Islet precursor cell (in vitro differentiated cells): ENCODE measurements around the gene PTPN22.

Experiments used
- DNase-seq: peaks from one replicate; pipeline ENCODE4 v3.0.0-alpha.2; 2018

PTPN22 gene

GRCh38 chr1:113793878-113794834, 77.4 kb downstream of the PTPN22 start:
- no peak for DNase-seq

GRCh38 chr1:113792986-113793385, 78.5 kb downstream of the PTPN22 start:
- DNase-seq, result no peak

- DNase-seq, result no peak
These were observed 79.0 kb downstream of the PTPN22 start for GRCh38 chr1:113792471-113792870.

GRCh38 chr1:113788802-113789201, 82.7 kb downstream of the PTPN22 start:
- no peak for DNase-seq

- no peak for DNase-seq
These were observed 83.8 kb downstream of the PTPN22 start for GRCh38 chr1:113787663-113788062.

GRCh38 chr1:113786069-113786468, 85.4 kb downstream of the PTPN22 start:
- DNase-seq, result no peak

GRCh38 chr1:113784104-113784779, 87.3 kb downstream of the PTPN22 start:
- DNase-seq, result no peak

GRCh38 chr1:113783254-113784103, 88.0 kb downstream of the PTPN22 start:
- no peak for DNase-seq

GRCh38 chr1:113782406-113782805, 89.1 kb downstream of the PTPN22 start:
- DNase-seq, result no peak

GRCh38 chr1:113780374-113781146, 91.0 kb downstream of the PTPN22 start:
- no peak for DNase-seq

- no peak for DNase-seq
These were observed 92.0 kb downstream of the PTPN22 start for GRCh38 chr1:113779542-113779941.

- DNase-seq, result no peak
These were observed 94.0 kb downstream of the PTPN22 start for GRCh38 chr1:113777561-113777960.

GRCh38 chr1:113770031-113770430, 101.5 kb downstream of the PTPN22 start:
- DNase-seq, result no peak

GRCh38 chr1:113769601-113769970, 101.9 kb downstream of the PTPN22 start:
- no peak for DNase-seq

GRCh38 chr1:113768916-113769600, 102.5 kb downstream of the PTPN22 start:
- no peak for DNase-seq

- DNase-seq, result no peak
These were observed 105.9 kb downstream of the PTPN22 start for GRCh38 chr1:113765306-113766230.
